Astrocyte (in vitro differentiated cells and primary cell): ENCODE measurements around the gene SIAH2.

Experiments used
- EZH2 ChIP-seq: IDR thresholded peaks from 2 replicates; pipeline ENCODE4 v1.6.1; 2012; ENCODE audit warnings: mild to moderate bottlenecking, low read length, inconsistent platforms; ENCODE audit not compliant: insufficient read depth
- TF ChIP-seq, protein P1 (sequence below): IDR thresholded peaks from 2 replicates; pipeline ENCODE4 v1.5.1; 2011; ENCODE audit warnings: low read depth, mild to moderate bottlenecking, inconsistent platforms, low read length, moderate library complexity; ENCODE audit not compliant: insufficient read depth

DNA sequence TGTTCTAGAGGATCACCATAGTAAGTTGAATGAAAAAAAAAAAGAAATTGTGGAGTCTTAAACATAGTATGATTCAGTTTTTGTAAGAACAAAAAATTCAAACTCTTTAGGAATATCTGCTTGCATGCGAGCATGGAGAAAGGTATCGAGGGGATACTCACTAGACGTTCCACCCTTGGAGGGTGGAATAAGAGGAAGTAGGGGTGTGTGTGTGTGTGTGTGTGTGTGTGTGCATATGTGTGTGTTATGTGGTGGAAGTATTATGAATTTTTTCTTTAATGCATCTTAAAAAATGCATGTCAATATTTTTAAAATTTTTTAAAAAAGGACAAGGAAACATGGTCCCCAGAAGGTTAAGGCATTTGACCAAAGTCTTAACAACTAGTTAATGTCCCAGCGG, 26.5 kb upstream of the SIAH2 start:
- TF ChIP-seq, protein P1, sequence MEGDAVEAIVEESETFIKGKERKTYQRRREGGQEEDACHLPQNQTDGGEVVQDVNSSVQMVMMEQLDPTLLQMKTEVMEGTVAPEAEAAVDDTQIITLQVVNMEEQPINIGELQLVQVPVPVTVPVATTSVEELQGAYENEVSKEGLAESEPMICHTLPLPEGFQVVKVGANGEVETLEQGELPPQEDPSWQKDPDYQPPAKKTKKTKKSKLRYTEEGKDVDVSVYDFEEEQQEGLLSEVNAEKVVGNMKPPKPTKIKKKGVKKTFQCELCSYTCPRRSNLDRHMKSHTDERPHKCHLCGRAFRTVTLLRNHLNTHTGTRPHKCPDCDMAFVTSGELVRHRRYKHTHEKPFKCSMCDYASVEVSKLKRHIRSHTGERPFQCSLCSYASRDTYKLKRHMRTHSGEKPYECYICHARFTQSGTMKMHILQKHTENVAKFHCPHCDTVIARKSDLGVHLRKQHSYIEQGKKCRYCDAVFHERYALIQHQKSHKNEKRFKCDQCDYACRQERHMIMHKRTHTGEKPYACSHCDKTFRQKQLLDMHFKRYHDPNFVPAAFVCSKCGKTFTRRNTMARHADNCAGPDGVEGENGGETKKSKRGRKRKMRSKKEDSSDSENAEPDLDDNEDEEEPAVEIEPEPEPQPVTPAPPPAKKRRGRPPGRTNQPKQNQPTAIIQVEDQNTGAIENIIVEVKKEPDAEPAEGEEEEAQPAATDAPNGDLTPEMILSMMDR: no peak
- no peak for TF ChIP-seq EZH2
